Measurements from ENCODE around the gene UNK. TPM values are rescaled to one million over a fixed set of nuclear protein-coding genes. Genes with fewer than 3 reads are reported as not detected.
A peak's percentile ranks its signal among the peaks of the same experiment; 100 is the strongest.

UNK gene
- total RNA-seq, 4 donors from 2014 or later, result 18.0 to 23.7 (median 20.0) TPM

GRCh38 chr17:75845058-75845711 is 60.6 kb downstream of the UNK start:
- no peak for TF ChIP-seq EP300 (IDR thresholded peaks at IDR 0.05)
- TF ChIP-seq, protein P1, sequence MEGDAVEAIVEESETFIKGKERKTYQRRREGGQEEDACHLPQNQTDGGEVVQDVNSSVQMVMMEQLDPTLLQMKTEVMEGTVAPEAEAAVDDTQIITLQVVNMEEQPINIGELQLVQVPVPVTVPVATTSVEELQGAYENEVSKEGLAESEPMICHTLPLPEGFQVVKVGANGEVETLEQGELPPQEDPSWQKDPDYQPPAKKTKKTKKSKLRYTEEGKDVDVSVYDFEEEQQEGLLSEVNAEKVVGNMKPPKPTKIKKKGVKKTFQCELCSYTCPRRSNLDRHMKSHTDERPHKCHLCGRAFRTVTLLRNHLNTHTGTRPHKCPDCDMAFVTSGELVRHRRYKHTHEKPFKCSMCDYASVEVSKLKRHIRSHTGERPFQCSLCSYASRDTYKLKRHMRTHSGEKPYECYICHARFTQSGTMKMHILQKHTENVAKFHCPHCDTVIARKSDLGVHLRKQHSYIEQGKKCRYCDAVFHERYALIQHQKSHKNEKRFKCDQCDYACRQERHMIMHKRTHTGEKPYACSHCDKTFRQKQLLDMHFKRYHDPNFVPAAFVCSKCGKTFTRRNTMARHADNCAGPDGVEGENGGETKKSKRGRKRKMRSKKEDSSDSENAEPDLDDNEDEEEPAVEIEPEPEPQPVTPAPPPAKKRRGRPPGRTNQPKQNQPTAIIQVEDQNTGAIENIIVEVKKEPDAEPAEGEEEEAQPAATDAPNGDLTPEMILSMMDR (IDR thresholded peaks at IDR 0.05), result peak; percentile 68 to 92 (median 69)
- peak; percentile 58 to 74 for TF ChIP-seq POLR2AphosphoS5 (IDR thresholded peaks at IDR 0.05)
- peak; percentile 27 for TF ChIP-seq POLR2A (IDR thresholded peaks at IDR 0.05; ENCODE audit: low read depth)
- Histone ChIP-seq H3K27me3 (no peaks in the 10 kb centered on the region), H3K27ac (replicated peaks in 1 of 4) (peak overlapping the region; percentile 71 to 73 (median 72)), H3K9me3 (no peaks in the 10 kb centered on the region), H3K4me3 (peak overlapping the region in 2 of 4 donors; percentile 5 to 28), H3K36me3 (peaks cover 39 to 67% (median 48%) of the 10 kb centered on the region in 4 donors), H3K4me1 (peaks cover 57 to 63% (median 60%) of the 10 kb centered on the region in 4 donors)
- DNase-seq (ENCODE audit: extremely low spot score), result no peak
- 43% methylated on average over 11 of the region's 21 CpGs for WGBS
- intact Hi-C loops (cut with DNase I), result loop anchor here (5.0 kb wide), 1 partner anchor 37 kb away; no protein-coding TSS in a partner anchor

DNA sequence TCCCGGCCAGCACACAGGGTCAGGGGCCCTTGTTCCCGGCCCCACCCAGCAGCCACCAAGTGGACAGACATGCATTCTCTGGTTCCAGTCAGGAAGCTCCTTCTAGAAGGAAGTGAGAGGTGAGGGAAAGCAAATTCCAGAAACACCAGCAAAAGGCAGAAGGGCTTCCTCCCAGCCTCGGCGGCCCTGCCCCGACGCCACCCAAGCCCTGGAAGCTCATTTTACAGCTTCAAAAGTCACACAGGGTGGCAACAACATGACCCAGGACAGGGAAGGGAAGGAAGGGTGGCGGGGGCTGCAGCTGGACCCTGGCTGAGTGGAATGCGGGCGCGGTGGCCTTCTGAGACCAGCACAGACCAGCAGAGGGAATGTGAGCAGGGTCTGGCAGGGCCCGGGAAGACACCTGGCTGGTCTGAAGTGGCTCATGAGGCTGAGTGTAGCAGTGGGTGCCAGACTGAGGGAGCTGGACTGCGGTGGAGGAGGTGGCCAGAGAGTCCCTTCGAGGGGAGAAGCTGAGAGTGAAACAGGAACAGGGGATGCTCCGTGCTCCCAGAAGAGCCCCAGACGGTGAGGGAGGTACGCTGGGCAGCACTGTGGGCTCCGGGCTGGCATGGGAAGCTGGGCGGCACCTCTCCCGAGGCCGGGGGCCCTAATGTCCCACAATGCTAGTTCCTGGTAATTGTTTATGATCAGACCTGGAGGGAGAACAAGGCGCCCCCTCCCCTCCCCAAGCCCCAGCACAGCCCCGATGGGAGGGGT is 61.5 kb downstream of the UNK start:
- Histone ChIP-seq H3K27ac (replicated peaks in 1 of 4) (peak overlapping the region; percentile 71 to 73 (median 72)), H3K9me3 (no peaks in the 10 kb centered on the region), H3K4me1 (peaks cover 66 to 70% (median 69%) of the 10 kb centered on the region in 4 donors), H3K4me3 (no peak overlapping the region), H3K36me3 (peaks cover 46 to 70% (median 54%) of the 10 kb centered on the region in 4 donors), H3K27me3 (no peaks in the 10 kb centered on the region)
- WGBS, result 78% methylated on average over 22 of the region's 22 CpGs
- TF ChIP-seq POLR2AphosphoS5 (IDR thresholded peaks at IDR 0.05) (no peak), EP300 (IDR thresholded peaks at IDR 0.05) (no peak), POLR2A (IDR thresholded peaks at IDR 0.05; ENCODE audit: low read depth) (no peak)
- TF ChIP-seq, protein P1 (IDR thresholded peaks at IDR 0.05), result no peak
- intact Hi-C loops (cut with DNase I), result loop anchor here (5.0 kb wide), 1 partner anchor 36 kb away; no protein-coding TSS in a partner anchor
- no peak for DNase-seq (ENCODE audit: extremely low spot score)

- H3K27me3 ChIP-seq, result no peaks in the 10 kb centered on the region
- no peak for DNase-seq (ENCODE audit: extremely low spot score)
- WGBS, result 81% methylated on average over 19 of the region's 34 CpGs
- intact Hi-C loops (cut with DNase I), result loop anchor here (5.0 kb wide), 1 partner anchor 35 kb away; no protein-coding TSS in a partner anchor
- no peak overlapping the region for H3K4me3 ChIP-seq
- H3K27ac ChIP-seq (replicated peaks in 1 of 4), result peak overlapping the region; percentile 71 to 73 (median 72)
- H3K4me1 ChIP-seq, result peaks cover 75 to 79% (median 76%) of the 10 kb centered on the region in 4 donors
- TF ChIP-seq POLR2AphosphoS5 (IDR thresholded peaks at IDR 0.05) (no peak), POLR2A (IDR thresholded peaks at IDR 0.05; ENCODE audit: low read depth) (no peak)
- TF ChIP-seq, protein P1 (IDR thresholded peaks at IDR 0.05), result no peak
- no peaks in the 10 kb centered on the region for H3K9me3 ChIP-seq
- peaks cover 50 to 77% (median 62%) of the 10 kb centered on the region in 4 donors for H3K36me3 ChIP-seq
These were observed 62.3 kb downstream of the UNK start for GRCh38 chr17:75846692-75847613.

Measured in esophagus muscularis mucosa (tissue), 4 donors.